ENCODE measurements around the gene VAT1. TPM values are rescaled to one million over a fixed set of nuclear protein-coding genes. Genes with fewer than 3 reads are reported as not detected.
A peak's percentile ranks its signal among the peaks of the same experiment; 100 is the strongest.

Gene VAT1
- total and polyA plus RNA-seq, 8 donors = 116 to 257 (median 133) TPM

DNA sequence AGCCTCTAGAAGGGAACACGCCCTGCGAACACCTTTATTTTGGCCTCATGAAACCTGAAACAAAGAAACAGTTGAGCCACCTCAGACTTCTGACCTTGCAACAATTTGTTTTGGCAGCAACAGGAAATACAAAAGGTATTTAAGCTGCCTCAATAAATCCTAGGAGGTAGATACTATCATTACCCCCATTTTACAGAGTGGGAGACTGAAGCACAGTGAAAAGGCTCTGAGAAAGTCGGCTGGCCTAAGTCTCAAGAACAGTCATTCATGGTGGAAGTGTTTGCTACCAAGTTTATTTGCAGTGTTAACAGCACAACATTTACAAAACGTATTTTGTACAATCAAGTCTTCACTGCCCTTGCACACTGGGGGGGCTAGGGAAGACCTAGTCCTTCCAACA, 21.8 kb upstream of the VAT1 start:
- TF ChIP-seq, protein P1, sequence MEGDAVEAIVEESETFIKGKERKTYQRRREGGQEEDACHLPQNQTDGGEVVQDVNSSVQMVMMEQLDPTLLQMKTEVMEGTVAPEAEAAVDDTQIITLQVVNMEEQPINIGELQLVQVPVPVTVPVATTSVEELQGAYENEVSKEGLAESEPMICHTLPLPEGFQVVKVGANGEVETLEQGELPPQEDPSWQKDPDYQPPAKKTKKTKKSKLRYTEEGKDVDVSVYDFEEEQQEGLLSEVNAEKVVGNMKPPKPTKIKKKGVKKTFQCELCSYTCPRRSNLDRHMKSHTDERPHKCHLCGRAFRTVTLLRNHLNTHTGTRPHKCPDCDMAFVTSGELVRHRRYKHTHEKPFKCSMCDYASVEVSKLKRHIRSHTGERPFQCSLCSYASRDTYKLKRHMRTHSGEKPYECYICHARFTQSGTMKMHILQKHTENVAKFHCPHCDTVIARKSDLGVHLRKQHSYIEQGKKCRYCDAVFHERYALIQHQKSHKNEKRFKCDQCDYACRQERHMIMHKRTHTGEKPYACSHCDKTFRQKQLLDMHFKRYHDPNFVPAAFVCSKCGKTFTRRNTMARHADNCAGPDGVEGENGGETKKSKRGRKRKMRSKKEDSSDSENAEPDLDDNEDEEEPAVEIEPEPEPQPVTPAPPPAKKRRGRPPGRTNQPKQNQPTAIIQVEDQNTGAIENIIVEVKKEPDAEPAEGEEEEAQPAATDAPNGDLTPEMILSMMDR (IDR thresholded peaks at IDR 0.05) = no peak
- DNase-seq (no peak), ATAC-seq (no peak)
- Histone ChIP-seq H3K4me3 (no peak overlapping the region), H3K27ac (no peak overlapping the region), H3K4me1 (no peaks in the 10 kb centered on the region), H3K27me3 (no peaks in the 10 kb centered on the region), H3K36me3 (peaks cover 0 to 10% of the 10 kb centered on the region in 2 donors), H3K9me3 (no peaks in the 10 kb centered on the region)
- intact Hi-C loops (cut with DNase I) = no loop called here

DNA sequence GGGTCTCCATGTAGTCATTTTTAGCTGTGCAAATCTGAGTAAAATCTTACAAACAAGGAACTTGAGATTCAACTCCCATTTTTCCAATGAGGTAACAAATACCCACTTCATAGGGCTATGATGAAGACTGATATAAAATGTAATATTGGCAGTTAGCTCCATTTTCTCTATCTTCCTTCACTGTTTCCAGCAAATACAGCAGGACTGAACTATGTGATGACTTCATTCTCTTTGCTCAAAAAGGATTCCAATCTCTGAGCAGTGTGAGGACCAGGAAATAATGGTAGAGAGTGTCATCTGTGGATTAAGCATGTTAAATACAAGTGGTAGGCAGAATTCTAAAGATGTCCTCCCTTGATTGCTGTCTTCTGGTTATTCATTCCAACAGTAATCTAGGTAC, 21.1 kb upstream of the VAT1 start:
- intact Hi-C loops (cut with DNase I) = no loop called here
- no peak for ATAC-seq
- Histone ChIP-seq H3K4me3 (no peak overlapping the region), H3K36me3 (peaks cover 0 to 8% of the 10 kb centered on the region in 2 donors), H3K27me3 (no peaks in the 10 kb centered on the region), H3K27ac (no peak overlapping the region), H3K9me3 (no peaks in the 10 kb centered on the region), H3K4me1 (no peaks in the 10 kb centered on the region)
- TF ChIP-seq, protein P1 (IDR thresholded peaks at IDR 0.05) = no peak
- DNase-seq = no peak

DNA sequence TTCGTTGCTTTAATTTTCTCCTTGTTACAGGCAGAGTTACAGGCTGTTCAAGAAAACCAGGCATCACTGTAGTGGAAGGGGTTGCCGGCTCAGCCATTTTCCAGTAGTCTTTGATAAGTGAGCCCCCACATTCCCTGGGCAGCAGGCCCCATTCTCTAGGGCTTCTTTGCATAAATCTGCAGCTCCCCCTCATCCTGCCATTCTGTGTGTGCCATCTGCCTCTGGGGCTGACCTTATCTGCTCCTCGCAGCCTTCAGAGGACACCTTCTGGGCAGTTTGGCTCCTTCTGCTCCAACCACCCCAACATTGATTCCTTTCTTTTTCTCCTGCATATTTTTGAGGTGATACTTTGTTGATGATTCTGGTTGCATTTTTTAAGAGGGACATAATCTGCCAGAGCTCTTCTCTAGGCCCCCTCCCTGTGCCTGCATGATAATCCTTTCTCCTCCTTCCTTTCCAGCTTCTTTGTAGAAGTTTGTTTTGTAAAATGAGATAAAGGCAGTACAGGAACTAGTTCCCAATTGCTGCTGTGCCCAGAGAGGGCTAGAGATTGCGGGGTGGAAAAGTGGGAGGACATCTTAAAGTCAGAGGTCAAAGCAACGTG, 19.9 kb upstream of the VAT1 start:
- Histone ChIP-seq H3K9me3 (no peaks in the 10 kb centered on the region), H3K4me1 (no peaks in the 10 kb centered on the region), H3K27ac (no peak overlapping the region), H3K36me3 (peaks cover 0 to 4% of the 10 kb centered on the region in 2 donors), H3K27me3 (no peaks in the 10 kb centered on the region), H3K4me3 (no peak overlapping the region)
- DNase-seq (no peak), ATAC-seq (no peak)
- intact Hi-C loops (cut with DNase I) = no loop called here
- TF ChIP-seq, protein P1 (IDR thresholded peaks at IDR 0.05) = no peak

DNA sequence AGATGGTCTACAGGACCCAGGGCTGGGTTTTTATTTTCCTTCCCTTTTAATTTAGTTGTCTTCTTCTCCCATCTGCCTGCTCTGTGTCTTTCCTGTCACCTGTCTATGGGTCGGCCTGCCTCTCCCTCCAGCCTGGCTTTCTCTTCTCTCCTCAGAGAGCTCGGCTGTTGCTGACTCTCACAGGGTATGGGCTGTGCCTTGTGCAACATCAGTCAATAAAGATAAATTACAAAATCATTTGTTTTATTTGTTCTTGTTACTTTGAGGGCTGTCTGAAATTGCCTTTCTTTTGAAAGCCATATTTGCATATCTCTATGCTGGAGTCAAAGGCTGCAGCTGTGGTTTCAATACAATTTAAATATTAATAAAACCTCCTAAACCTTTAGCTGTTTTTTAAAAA, 18.5 kb upstream of the VAT1 start:
- Histone ChIP-seq H3K4me1 (no peaks in the 10 kb centered on the region), H3K27ac (no peak overlapping the region), H3K4me3 (no peak overlapping the region), H3K27me3 (no peaks in the 10 kb centered on the region), H3K9me3 (no peaks in the 10 kb centered on the region), H3K36me3 (peaks cover 0 to 3% of the 10 kb centered on the region in 2 donors)
- peak; percentile 66 for ATAC-seq
- DNase-seq = no peak
- TF ChIP-seq, protein P1 (IDR thresholded peaks at IDR 0.05) = no peak
- intact Hi-C loops (cut with DNase I) = no loop called here

DNA sequence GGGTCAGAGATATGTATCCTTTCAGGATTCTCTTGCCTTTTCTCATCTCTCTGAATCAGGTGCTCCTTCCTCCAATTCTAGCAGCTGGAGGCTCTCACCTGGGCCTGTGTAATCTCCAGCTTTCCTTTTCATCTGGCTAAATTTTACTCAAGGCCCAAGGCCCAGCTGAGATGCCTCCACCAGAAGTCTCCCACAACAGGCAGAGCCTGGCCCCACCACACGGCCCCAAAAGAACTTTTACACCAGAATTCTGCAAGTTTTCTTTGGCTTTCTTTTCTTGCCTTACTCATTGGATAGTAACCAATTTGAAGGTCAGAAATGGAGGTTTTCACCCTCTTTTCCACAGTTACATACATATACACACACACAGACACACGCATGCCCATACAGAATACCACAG, 17.5 kb upstream of the VAT1 start:
- DNase-seq = no peak
- H3K36me3 ChIP-seq = no peaks in the 10 kb centered on the region
- TF ChIP-seq, protein P1 (IDR thresholded peaks at IDR 0.05) = no peak

More for the DNA sequence above, 17.5 kb upstream of the VAT1 start:
- no peaks in the 10 kb centered on the region for H3K9me3 ChIP-seq
- no peaks in the 10 kb centered on the region for H3K4me1 ChIP-seq
- ATAC-seq = no peak
- no peak overlapping the region for H3K27ac ChIP-seq
- H3K4me3 ChIP-seq = no peak overlapping the region
- intact Hi-C loops (cut with DNase I) = no loop called here
- no peaks in the 10 kb centered on the region for H3K27me3 ChIP-seq

Measured in left lung (tissue), 10 donors.